ENCODE measurements around the gene HS3ST3A1. TPM values are rescaled to one million over a fixed set of nuclear protein-coding genes. Genes with fewer than 3 reads are reported as not detected.

HS3ST3A1 gene
- total and polyA plus RNA-seq, 2 experiments from 2014 or later: 39.2 to 85.1 TPM

- H3K4me3 ChIP-seq: no peak overlapping the region
- H3K9me3 ChIP-seq (ENCODE audit: low read depth): no peaks in the 10 kb centered on the region
- DNase-seq: no peak
- no peaks in the 10 kb centered on the region for H3K27me3 ChIP-seq (replicated peaks; ENCODE audit: insufficient read depth)
- 96 to 97% methylated on average over 8 of the region's 8 CpGs for WGBS, 2 experiments (ENCODE audit: low coverage in 1 of 2, low lambda C conversion rate in 2 of 2, missing lambda C conversion rate in 2 of 2)
- peaks cover 40% of the 10 kb centered on the region for H3F3A ChIP-seq (ENCODE audit: insufficient read depth)
- no peaks in the 10 kb centered on the region for H3K9me2 ChIP-seq (ENCODE audit: insufficient read depth)
- no peak overlapping the region for H3K4me2 ChIP-seq (ENCODE audit: unreplicated experiment)
- peaks cover 44% of the 10 kb centered on the region for H3K4me1 ChIP-seq (ENCODE audit: insufficient read depth)
- TF ChIP-seq EZH2phosphoT487 (IDR thresholded peaks at IDR 0.05; ENCODE audit: insufficient read depth, low read depth): no peak
- no peak for TF ChIP-seq EZH2 (IDR thresholded peaks at IDR 0.05; ENCODE audit: insufficient read depth, poor library complexity, severe bottlenecking)
- no peak overlapping the region for H3K9ac ChIP-seq
- H2AFZ ChIP-seq: no peak overlapping the region
- H3K36me3 ChIP-seq (ENCODE audit: low read depth): no peaks in the 10 kb centered on the region
- in situ Hi-C loops (cut with MboI): loop anchor here (25.0 kb wide), 2 partner anchors 243 to 543 kb away; no protein-coding TSS in a partner anchor
- peaks cover 100% of the 10 kb centered on the region for H3K79me2 ChIP-seq (ENCODE audit: insufficient read depth)
- H4K20me1 ChIP-seq (ENCODE audit: insufficient read depth): no peaks in the 10 kb centered on the region
- H3K27ac ChIP-seq: no peak overlapping the region
Observed at GRCh38 chr17:13580790-13581189, 20.9 kb downstream of the HS3ST3A1 start.

- Histone ChIP-seq H2AFZ (no peak overlapping the region), H3K4me3 (no peak overlapping the region), H3F3A (ENCODE audit: insufficient read depth) (peaks cover 9% of the 10 kb centered on the region), H3K9ac (no peak overlapping the region), H4K20me1 (ENCODE audit: insufficient read depth) (no peaks in the 10 kb centered on the region), H3K79me2 (ENCODE audit: insufficient read depth) (peaks cover 100% of the 10 kb centered on the region), H3K36me3 (ENCODE audit: low read depth) (no peaks in the 10 kb centered on the region), H3K27me3 (replicated peaks; ENCODE audit: insufficient read depth) (no peaks in the 10 kb centered on the region), H3K9me3 (ENCODE audit: low read depth) (no peaks in the 10 kb centered on the region), H3K27ac (no peak overlapping the region), H3K4me1 (ENCODE audit: insufficient read depth) (peaks cover 24% of the 10 kb centered on the region), H3K4me2 (ENCODE audit: unreplicated experiment) (no peak overlapping the region), H3K9me2 (ENCODE audit: insufficient read depth) (no peaks in the 10 kb centered on the region)
- in situ Hi-C loops (cut with MboI): loop anchor here (25.0 kb wide), 2 partner anchors 240 to 540 kb away; no protein-coding TSS in a partner anchor
- DNase-seq: no peak
- no peak for TF ChIP-seq EZH2 (IDR thresholded peaks at IDR 0.05; ENCODE audit: insufficient read depth, poor library complexity, severe bottlenecking)
- TF ChIP-seq EZH2phosphoT487 (IDR thresholded peaks at IDR 0.05; ENCODE audit: insufficient read depth, low read depth): no peak
- 82 to 90% methylated on average over 3 of the region's 3 CpGs for WGBS, 2 experiments (ENCODE audit: low coverage in 1 of 2, low lambda C conversion rate in 2 of 2, missing lambda C conversion rate in 2 of 2)
Observed at GRCh38 chr17:13576661-13577526, 24.8 kb downstream of the HS3ST3A1 start.

- WGBS, 2 experiments (ENCODE audit: low coverage in 1 of 2, low lambda C conversion rate in 2 of 2, missing lambda C conversion rate in 2 of 2): 89 to 96% methylated on average over 6 of the region's 6 CpGs
Observed at GRCh38 chr17:13575922-13576419, 25.8 kb downstream of the HS3ST3A1 start.

GRCh38 chr17:13575466-13575865 is 26.3 kb downstream of the HS3ST3A1 start:
- no peak for TF ChIP-seq EZH2 (IDR thresholded peaks at IDR 0.05; ENCODE audit: insufficient read depth, poor library complexity, severe bottlenecking)
- no peak for TF ChIP-seq EZH2phosphoT487 (IDR thresholded peaks at IDR 0.05; ENCODE audit: insufficient read depth, low read depth)
- DNase-seq: no peak
- no peak overlapping the region for H3K4me3 ChIP-seq
- WGBS, 2 experiments (ENCODE audit: low coverage in 1 of 2, low lambda C conversion rate in 2 of 2, missing lambda C conversion rate in 2 of 2): 75 to 77% methylated on average over 2 of the region's 2 CpGs
- H3K27ac ChIP-seq: no peak overlapping the region
- H3K4me2 ChIP-seq (ENCODE audit: unreplicated experiment): no peak overlapping the region
- H3K36me3 ChIP-seq (ENCODE audit: low read depth): no peaks in the 10 kb centered on the region; the same call in 1 of the 2 replicates
- in situ Hi-C loops (cut with MboI): loop anchor here (25.0 kb wide), 2 partner anchors 238 to 538 kb away; no protein-coding TSS in a partner anchor
- no peaks in the 10 kb centered on the region for H3K9me3 ChIP-seq (ENCODE audit: low read depth)
- H3F3A ChIP-seq (ENCODE audit: insufficient read depth): 0 out of 2 replicates have a peak, but pooled peaks cover 7% of the 10 kb centered on the region
- H3K79me2 ChIP-seq (ENCODE audit: insufficient read depth): peaks cover 100% of the 10 kb centered on the region
- H3K4me1 ChIP-seq (ENCODE audit: insufficient read depth): peaks cover 16% of the 10 kb centered on the region; the same call in 1 of the 2 replicates
- no peaks in the 10 kb centered on the region for H3K9me2 ChIP-seq (ENCODE audit: insufficient read depth)
- no peak overlapping the region for H3K9ac ChIP-seq
- no peak overlapping the region for H2AFZ ChIP-seq
- H3K27me3 ChIP-seq (replicated peaks; ENCODE audit: insufficient read depth): no peaks in the 10 kb centered on the region
- no peaks in the 10 kb centered on the region for H4K20me1 ChIP-seq (ENCODE audit: insufficient read depth)

More at GRCh38 chr17:13575922-13576419, 25.8 kb downstream of the HS3ST3A1 start:
- Histone ChIP-seq H3K4me2 (ENCODE audit: unreplicated experiment) (no peak overlapping the region), H4K20me1 (ENCODE audit: insufficient read depth) (no peaks in the 10 kb centered on the region), H3K27me3 (replicated peaks; ENCODE audit: insufficient read depth) (no peaks in the 10 kb centered on the region), H3K4me3 (no peak overlapping the region), H3K27ac (no peak overlapping the region), H3K9me3 (ENCODE audit: low read depth) (no peaks in the 10 kb centered on the region), H3F3A (ENCODE audit: insufficient read depth) (0 out of 2 replicates have a peak, but pooled peaks cover 3% of the 10 kb centered on the region), H2AFZ (no peak overlapping the region), H3K36me3 (ENCODE audit: low read depth) (no peaks in the 10 kb centered on the region; the same call in 1 of the 2 replicates), H3K9ac (no peak overlapping the region), H3K79me2 (ENCODE audit: insufficient read depth) (peaks cover 100% of the 10 kb centered on the region), H3K4me1 (ENCODE audit: insufficient read depth) (peaks cover 15% of the 10 kb centered on the region; the same call in 1 of the 2 replicates), H3K9me2 (ENCODE audit: insufficient read depth) (no peaks in the 10 kb centered on the region)
- in situ Hi-C loops (cut with MboI): loop anchor here (25.0 kb wide), 2 partner anchors 239 to 539 kb away; no protein-coding TSS in a partner anchor
- no peak for TF ChIP-seq EZH2 (IDR thresholded peaks at IDR 0.05; ENCODE audit: insufficient read depth, poor library complexity, severe bottlenecking)
- TF ChIP-seq EZH2phosphoT487 (IDR thresholded peaks at IDR 0.05; ENCODE audit: insufficient read depth, low read depth): no peak
- no peak for DNase-seq

Data from GM23248 (cell line).